Stimulated activated CD8-positive, alpha-beta memory T cell treated with anti-CD3 and anti-CD28 coated beads, Interleukin-15, amount 100 ng/mL, for 1 hour (primary cell): ENCODE results near the gene KCNJ6.

Experiments
- DNase-seq: peaks from one replicate; pipeline ENCODE4 v3.0.0-alpha.2; 2020; ENCODE audit warnings: low read depth

KCNJ6 gene

DNA sequence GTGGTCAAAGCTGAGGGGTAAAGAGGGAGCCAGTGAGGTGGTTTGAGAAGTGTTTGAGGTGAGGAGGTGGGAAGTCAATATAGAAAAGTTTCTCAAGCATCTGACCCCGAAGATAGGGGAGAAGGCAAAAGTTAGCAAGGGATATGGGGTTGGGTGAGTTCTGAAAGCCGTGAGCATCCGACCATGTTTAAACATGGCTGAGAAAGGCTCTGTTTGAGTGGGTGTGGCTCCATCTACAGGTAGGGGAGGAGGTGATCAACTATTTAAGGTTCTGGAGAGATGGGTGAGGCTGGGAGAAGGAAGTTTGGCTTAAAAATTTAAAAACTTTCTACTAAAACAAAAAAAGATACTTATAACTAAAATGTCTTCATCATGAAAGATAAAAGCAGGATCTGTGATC is 273.8 kb downstream of the KCNJ6 start:
- DNase-seq: no peak

DNA sequence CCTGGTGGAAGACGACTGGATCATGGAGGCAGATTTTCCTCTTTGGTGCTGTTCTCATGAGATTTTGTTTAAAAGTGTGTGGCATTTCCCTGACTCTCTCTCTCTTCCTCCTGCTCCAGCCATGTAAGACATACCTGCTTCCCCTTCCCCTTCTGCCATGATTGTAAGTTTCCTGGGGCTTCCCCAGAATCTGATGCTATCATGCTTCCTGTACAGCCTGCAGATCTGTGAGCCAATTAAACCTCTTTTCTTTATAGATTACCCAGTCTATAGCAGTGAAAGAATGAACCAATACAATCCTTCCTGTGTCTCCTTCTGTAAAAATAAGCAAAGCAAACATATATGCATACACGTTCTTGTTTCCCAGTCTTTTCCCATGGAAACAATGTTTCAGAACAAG is 276.5 kb downstream of the KCNJ6 start:
- DNase-seq: no peak

DNA sequence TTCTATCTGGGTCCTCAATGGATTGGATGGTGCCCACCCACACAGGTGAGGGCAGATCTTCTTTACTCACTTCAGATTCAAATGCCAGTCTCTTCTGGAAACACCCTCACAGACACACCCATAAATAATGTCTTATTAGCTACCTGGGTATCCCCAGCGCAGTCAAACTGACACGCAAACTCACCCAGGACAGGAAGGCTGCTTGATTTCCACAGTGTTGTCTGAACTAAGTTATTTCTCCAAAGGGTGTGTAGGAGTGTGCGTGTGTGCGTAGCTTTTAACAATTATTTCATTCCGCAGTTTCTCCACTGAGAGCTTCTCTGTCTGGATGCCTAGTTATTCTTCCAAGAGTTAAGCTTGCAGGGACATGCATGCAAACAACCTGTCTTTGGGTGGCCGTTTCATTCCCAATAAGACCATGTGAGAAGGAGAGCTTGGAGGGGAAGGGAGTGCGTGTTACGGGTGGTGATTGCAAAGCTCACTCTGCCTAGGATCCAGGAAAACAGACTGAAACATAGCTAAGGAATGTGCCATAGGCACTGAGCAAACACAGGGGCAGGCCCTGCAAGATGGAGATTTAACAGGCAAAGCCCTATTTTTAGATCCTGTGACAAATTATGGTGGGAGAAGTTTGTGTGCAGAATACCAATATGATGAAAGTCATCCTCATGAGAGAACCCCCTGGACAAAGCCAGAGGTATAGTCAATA is 280.0 kb downstream of the KCNJ6 start:
- no peak for DNase-seq

- DNase-seq: no peak
Measured at GRCh38 chr21:37631319-37632117, 284.7 kb downstream of the KCNJ6 start.

- no peak for DNase-seq
Measured at GRCh38 chr21:37630872-37631271, 285.4 kb downstream of the KCNJ6 start.

GRCh38 chr21:37628362-37628761 is 287.9 kb downstream of the KCNJ6 start:
- DNase-seq: no peak

DNA sequence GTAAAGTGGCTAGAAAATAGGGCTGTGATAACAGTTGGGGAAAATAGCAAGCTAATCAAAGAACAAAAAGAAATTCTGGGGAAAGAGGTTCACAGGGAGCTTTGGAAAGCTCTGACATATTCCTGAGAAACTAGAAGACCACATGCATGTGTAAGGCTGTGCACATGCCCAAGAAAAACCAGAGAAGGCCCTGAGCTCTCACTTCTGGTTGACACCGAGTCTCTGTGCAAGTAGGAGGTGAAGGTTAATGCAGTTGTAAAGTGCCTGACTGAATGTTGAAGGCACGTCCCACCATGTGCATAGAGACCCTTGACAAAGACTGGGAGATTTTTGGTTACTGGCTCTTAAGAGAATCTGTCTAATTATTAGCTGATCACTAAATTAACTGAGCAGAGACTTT is 288.7 kb downstream of the KCNJ6 start:
- DNase-seq: no peak

GRCh38 chr21:37627074-37627473 is 289.2 kb downstream of the KCNJ6 start:
- no peak for DNase-seq

- DNase-seq: no peak
Measured at GRCh38 chr21:37626320-37626719, 289.9 kb downstream of the KCNJ6 start.

GRCh38 chr21:37623689-37624088 is 292.6 kb downstream of the KCNJ6 start:
- DNase-seq: no peak

- no peak for DNase-seq
Measured at GRCh38 chr21:37623183-37623582, 293.1 kb downstream of the KCNJ6 start.

GRCh38 chr21:37622755-37623154 is 293.5 kb downstream of the KCNJ6 start:
- no peak for DNase-seq

- no peak for DNase-seq
Measured at GRCh38 chr21:37620401-37620800, 295.9 kb downstream of the KCNJ6 start.

DNA sequence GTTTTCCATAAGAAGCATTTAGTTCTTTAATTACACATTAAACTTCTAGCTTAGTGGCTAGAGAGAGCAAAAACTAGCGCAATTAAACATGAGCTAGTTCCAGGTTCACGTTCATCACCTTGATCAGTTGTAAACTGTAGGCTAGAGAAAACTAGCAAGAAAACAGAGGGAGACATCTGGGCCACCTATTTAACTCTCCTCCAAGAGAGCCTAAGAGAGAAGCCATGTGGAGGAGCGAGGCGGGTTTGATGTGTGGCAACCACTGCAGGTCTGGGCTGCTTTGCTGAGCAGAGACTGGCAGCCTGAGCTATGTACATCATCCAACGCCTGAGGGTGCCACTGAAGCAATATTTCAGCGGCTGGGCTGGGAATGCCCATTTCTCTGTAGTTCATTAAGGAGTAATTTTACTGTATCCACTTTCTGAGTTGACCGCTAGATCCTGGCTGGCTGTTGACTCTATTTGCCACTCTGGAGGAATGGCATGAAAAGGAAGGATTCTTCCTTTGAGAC is 296.7 kb downstream of the KCNJ6 start:
- no peak for DNase-seq

- no peak for DNase-seq
Measured at GRCh38 chr21:37618081-37618480, 298.2 kb downstream of the KCNJ6 start.

- no peak for DNase-seq
Measured at GRCh38 chr21:37615962-37616361, 300.3 kb downstream of the KCNJ6 start.

GRCh38 chr21:37614351-37614875 is 301.8 kb downstream of the KCNJ6 start:
- no peak for DNase-seq

DNA sequence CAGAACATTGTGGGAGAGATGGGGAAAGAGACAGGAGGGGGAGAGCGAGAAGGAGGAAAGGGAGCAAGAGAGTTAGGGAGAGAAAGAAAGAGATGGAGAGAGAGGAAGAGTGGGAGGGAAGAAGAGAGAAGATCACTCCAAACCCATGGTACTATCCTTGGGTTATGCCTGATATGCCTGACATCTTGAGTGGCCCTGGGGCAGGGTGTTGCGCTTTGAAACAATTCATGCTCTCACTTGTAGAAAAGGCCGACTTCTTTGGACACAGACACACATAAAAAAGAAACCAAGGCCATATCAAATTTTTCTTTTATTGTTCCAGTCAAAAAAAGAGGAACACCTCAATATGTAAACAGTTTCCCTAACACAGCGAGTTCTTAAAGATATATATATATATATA is 309.2 kb downstream of the KCNJ6 start:
- no peak for DNase-seq

DNA sequence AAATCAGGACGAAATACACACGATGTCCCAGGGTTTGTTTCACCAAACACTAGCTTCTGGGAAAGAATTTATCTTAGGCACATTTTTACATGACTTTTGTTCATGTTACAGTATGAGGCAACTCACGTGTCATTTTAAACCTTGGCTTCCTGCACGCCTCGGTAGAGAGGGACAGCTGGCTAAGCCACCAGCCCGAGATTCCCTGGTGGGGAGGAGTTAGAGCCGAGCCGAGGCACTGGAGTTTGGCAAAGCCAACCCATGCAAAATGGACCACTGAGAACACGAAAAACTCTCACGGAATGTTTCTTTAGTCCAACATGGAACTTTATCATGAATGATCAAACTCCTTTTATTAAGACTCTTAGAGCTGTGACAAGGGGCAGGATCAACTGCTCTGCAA is 309.7 kb downstream of the KCNJ6 start:
- DNase-seq: no peak

DNA sequence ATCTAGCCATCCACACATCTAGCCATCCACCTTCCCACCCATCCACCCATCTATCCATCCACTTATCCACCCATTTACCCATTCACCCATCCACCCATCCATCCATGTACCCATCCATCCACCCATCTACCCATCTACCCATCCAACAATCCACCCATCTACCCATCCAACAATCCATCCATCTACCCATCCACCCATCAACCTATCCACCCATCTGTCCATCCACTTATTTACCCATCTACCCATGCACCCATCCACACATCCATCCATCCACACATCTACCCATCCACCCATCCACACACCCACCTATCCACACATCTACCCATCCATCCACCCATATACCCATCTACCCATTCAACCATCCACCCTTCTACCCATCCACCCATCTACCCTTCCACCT is 311.3 kb downstream of the KCNJ6 start:
- no peak for DNase-seq

DNA sequence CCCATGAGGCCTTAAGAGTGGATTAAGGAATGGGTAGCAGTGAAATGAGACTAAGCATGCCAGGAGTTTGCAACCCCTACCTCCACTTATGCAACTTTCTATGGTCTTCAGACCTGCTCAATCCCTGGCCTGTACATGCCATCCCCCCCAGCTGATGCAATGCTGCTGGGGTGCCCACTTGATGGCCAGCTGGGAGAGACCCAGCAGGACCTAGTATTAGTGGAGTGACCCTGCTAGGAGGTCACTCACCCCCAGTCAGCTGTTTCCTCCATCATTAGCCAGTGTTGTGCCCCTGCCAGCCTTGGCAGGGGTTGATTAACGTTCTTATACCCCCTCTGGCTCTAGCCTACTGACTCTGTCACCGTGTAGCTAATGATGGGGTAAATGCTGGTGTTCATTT is 313.1 kb downstream of the KCNJ6 start:
- DNase-seq: no peak

DNA sequence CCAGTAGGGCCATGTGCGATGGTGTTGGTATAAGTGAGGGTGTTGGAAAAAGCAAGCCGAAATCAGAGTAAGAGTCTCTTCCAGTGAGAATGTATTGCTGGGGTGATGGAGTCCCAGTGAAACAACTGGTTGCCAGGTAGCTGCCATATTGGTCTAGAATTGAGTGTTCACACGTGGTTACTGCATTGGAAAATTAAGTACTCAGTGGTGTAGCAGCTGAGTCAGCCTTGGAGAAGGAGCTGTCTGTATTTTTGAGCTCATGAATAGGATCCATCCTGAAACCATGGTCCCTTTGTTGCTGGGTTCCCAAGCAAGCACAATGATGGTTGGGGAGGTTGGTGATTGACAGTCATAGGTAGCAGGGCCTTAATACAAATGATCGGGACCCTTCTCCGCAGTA is 314.3 kb downstream of the KCNJ6 start:
- no peak for DNase-seq

DNA sequence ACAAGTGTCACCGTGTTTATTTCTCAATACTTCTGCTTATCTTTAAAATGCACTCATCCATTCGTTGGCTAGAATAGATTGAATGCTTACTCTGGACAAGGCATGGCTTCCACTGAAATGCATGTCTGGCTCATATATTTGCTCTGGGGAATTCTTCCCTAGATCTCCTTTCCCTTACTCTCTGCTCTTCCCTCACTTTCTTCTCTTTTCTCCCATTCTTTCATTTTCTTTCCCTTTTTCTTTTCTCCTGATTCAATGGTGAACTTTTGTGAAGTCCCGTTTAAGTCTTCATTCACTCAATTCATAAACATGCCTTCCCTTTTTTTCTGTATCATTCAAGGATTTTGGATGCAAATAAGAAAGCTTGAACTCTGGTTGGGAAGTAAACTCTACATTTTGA is 315.2 kb downstream of the KCNJ6 start:
- no peak for DNase-seq
